GM13976 (cell line): ENCODE data around the gene FAM53B.

Experiments
- DNase-seq: peaks from one replicate; pipeline ENCODE4 v3.0.0; 2012; ENCODE audit warnings: low spot score
- in situ Hi-C: fragments of 300-500 bp; cut with MboI; formaldehyde crosslinking; loops from one replicate; pipeline ENCODE4 v1.12.0; 2022; ENCODE audit warnings: low sequenced_read_pairs, mixed read lengths, inconsistent platforms; ENCODE audit not compliant: unreplicated experiment
- TF ChIP-seq, protein P1 (sequence below): IDR thresholded peaks from 2 replicates; pipeline ENCODE4 v1.5.1; 2012; ENCODE audit warnings: borderline replicate concordance, mild to moderate bottlenecking; ENCODE audit not compliant: insufficient read depth; ENCODE audit errors: extremely low read depth, missing control alignments, control extremely low read depth

FAM53B gene

DNA sequence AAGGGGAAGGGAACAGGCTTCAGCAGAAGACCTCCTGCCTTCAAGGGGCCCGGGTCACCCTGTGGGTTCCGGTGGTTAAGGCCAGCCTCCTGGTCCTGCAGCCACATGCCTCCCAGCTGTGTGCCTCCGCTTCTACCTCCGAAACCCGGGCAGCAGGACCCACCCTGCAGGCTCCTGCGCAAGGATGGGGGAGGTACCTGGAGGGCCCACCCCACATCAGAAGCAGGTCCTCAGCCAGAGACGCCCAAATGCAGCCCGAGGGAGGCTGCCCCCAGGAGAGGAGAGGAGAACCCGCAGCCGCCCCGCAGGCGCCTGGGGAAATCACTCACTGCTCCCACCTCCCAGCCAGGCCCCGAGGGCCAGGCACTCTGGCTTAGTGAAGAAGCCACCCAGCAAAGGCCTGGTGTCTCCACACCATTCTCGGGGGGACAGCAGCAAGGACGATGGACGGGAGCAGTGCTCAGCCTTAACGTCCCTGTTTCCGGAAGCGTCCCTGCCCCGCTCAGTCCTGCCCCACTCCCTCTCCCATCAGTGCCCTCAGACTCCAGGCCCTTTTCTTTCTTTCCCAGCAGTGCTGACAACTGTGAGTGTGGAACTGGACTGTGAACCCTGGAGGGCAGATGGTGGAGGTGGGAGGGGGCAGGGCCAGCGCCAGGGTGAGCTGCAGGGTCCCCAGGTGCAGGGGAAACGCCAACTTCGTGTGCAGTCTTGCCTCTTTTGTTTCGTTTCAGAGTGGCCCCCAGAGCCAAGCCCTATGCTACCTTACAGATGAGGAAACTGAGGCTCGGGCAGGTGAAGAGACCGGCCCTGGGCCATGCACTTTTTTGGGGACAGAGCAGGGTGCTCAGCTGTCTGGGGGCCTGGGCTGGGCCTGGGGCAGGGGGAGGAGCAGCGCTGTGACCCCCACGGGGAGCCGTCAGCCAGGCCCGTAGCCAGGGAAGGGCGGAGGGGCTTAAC is 138.0 kb downstream of the FAM53B start:
- in situ Hi-C loops, result no loop called here
- no peak for DNase-seq
- TF ChIP-seq, protein P1, sequence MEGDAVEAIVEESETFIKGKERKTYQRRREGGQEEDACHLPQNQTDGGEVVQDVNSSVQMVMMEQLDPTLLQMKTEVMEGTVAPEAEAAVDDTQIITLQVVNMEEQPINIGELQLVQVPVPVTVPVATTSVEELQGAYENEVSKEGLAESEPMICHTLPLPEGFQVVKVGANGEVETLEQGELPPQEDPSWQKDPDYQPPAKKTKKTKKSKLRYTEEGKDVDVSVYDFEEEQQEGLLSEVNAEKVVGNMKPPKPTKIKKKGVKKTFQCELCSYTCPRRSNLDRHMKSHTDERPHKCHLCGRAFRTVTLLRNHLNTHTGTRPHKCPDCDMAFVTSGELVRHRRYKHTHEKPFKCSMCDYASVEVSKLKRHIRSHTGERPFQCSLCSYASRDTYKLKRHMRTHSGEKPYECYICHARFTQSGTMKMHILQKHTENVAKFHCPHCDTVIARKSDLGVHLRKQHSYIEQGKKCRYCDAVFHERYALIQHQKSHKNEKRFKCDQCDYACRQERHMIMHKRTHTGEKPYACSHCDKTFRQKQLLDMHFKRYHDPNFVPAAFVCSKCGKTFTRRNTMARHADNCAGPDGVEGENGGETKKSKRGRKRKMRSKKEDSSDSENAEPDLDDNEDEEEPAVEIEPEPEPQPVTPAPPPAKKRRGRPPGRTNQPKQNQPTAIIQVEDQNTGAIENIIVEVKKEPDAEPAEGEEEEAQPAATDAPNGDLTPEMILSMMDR, result no peak

DNA sequence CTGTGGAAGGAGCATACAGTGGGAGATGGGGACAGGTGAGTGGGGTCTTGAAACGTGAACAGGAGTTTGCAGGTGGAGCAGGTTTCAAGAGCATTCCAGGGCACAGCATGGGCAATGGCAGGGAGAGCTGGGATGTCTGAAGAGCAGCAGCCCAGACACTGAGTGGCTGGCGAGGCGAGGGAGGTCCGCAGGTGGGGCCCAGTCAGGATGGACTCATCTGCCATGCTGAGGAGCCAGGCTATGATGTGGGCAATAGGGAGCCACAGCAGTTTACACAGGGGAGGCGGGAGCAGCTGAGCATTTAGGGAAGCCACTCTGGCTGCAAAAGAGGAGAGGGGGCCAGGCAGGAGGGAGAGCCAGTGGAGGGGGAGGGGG is 138.7 kb downstream of the FAM53B start:
- in situ Hi-C loops, result no loop called here
- no peak for DNase-seq
- TF ChIP-seq, protein P1, result no peak

DNA sequence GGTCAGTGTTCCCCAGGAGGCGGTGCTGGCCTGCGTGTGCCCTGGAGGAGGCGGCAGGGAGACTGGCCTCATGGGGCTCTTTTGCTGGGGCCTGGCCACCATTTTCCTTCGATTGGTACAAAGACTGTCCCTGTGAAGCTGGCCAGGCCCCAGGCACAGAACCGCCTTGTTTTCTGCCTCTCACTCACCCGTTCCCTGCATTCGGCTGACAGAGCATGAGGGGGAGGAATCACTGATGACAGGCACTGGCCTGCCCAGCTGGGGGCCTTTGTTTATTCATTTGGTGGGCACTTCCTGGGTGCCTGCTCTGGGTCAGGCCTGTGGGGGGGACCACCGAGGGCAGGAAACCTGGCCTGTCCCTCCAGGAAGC is 139.2 kb downstream of the FAM53B start:
- in situ Hi-C loops, result no loop called here
- TF ChIP-seq, protein P1, result no peak
- no peak for DNase-seq

DNA sequence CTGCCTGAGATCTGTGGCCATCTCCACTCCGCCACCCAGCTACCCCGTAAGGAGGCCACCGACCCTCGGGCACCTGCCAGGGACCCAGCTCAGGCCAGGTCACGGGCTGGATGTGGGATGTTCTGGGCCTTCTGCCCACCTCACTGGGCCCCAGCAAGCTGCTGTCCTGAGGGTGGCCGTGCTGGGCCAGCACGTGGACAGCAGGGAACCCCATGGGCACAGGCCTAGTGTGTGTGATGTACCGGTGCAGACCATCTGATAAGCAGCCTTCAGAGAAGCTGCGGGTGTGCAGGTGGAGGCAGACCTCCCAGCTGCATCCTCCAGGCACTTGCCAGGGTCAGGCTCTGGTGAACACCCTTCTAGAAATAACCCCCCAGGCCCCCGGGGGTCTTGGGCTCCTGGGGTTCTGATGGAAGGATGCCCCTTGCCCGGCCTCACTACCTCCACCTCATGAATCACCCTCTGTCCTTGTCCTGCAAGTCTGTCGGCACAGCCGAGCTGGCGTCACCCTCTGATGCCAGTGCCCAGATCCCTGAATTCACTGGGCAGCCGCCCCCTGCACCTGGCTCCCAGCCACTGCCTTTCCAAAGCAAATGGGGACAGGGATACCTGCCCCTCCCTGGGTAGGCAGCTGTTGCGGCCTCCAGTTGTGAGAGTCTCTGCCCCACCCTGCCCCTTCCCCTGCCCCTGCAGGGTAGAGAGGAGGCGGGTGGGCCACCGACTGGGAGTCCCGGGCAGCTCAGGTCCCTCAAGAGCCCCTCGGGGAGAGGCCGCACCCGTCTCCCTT is 139.8 kb downstream of the FAM53B start:
- no peak for DNase-seq
- TF ChIP-seq, protein P1, result no peak
- in situ Hi-C loops, result no loop called here

DNA sequence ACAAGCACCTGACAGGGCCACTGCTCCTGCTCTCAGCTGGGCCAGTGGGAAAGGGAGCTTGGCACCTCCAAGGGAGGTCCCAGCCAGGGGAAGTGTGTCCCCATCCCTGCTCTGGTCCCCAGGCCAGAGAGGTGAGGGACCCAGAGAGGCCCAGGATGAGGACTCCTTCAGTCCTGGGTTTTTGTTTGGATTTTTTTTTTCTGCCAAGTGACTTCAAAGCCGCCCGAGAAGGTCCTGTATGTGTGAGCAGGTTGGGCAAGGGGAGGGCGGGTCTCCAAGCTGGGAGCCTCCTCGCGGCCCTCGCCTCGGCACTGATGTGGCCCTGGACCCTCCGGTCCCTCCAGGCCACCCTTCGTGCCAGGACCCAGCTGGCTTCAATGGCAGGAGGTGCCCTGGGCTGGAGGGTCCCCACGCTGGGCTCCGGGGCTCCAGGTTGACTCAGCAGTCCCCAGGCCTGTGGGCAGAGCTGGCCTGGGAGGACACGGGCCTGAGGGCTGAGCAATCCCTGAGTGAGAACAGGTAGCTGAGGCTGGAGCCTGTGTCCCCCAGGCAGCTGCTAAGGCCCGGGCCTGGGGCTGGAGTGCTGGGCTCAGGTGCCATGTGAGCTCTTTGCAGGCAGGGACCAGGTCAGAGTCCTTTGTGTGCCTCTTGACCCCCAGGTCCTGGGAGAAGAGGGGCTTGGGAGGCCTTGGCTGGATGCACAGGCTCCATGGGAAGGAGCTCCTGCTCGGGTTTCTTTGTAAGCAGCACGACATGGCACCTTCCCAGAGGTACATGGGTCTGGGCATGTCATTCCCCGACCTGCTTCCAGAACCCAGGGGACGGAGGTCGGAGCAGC is 140.6 kb downstream of the FAM53B start:
- in situ Hi-C loops, result no loop called here
- TF ChIP-seq, protein P1, result no peak
- no peak for DNase-seq
